H9 (cell line): ENCODE measurements around the gene TESPA1. TPM values are rescaled to one million over a fixed set of nuclear protein-coding genes. Genes with fewer than 3 reads are reported as not detected.

ENCODE experiments used
- DNase-seq: peaks from one replicate; pipeline ENCODE4 v3.0.0-alpha.2; 2017
- H2AFZ ChIP-seq: one replicate; pipeline ENCODE4 v1.6.1; 2013; ENCODE audit warnings: mild to moderate bottlenecking, low read length, control low read depth, moderate library complexity
- H2AK5ac ChIP-seq: 2 replicates; pipeline ENCODE4 v1.6.1; 2013; ENCODE audit warnings: low read length, control low read depth, mixed read lengths; ENCODE audit not compliant: insufficient read length
- H2BK120ac ChIP-seq: one replicate; pipeline ENCODE4 v1.6.1; 2013; ENCODE audit warnings: low read depth, mild to moderate bottlenecking, low read length, control low read depth, inconsistent platforms; ENCODE audit not compliant: poor library complexity, severe bottlenecking
- H2BK12ac ChIP-seq: 2 replicates; pipeline ENCODE4 v1.6.1; 2013; ENCODE audit warnings: low read length, control low read depth, mixed read lengths, low read depth; ENCODE audit not compliant: insufficient read length
- H2BK15ac ChIP-seq: 2 replicates; pipeline ENCODE4 v1.6.1; 2013; ENCODE audit warnings: low read depth, low read length, control low read depth
- H2BK20ac ChIP-seq: one replicate; pipeline ENCODE4 v1.6.1; 2013; ENCODE audit warnings: low read depth, mild to moderate bottlenecking, low read length, control low read depth, inconsistent platforms; ENCODE audit not compliant: poor library complexity, severe bottlenecking
- H2BK5ac ChIP-seq: 2 replicates; pipeline ENCODE4 v1.6.1; 2013; ENCODE audit warnings: low read length, control low read depth, mixed read lengths; ENCODE audit not compliant: insufficient read length
- H3K14ac ChIP-seq: 2 replicates; pipeline ENCODE4 v1.6.1; 2013; ENCODE audit warnings: low read length, control low read depth; ENCODE audit not compliant: insufficient read depth
- H3K18ac ChIP-seq: 2 replicates; pipeline ENCODE4 v1.6.1; 2013; ENCODE audit warnings: low read depth, mild to moderate bottlenecking, mixed read lengths, low read length, control low read depth; ENCODE audit not compliant: insufficient read length
- H3K23ac ChIP-seq: 2 replicates; pipeline ENCODE4 v1.6.1; 2013; ENCODE audit warnings: low read length, control low read depth, mixed read lengths, low read depth; ENCODE audit not compliant: insufficient read length
- H3K23me2 ChIP-seq: 2 replicates; pipeline ENCODE4 v1.6.1; 2013; ENCODE audit warnings: low read depth, mild to moderate bottlenecking, mixed read lengths, low read length, control low read depth; ENCODE audit not compliant: insufficient read length, poor library complexity, severe bottlenecking
- H3K27ac ChIP-seq: 2 replicates; pipeline ENCODE4 v1.5.1; 2013; ENCODE audit warnings: low read length, control low read depth, mixed read lengths, low read depth; ENCODE audit not compliant: insufficient read length
- H3K27me3 ChIP-seq: 2 replicates; pipeline ENCODE4 v1.6.1; 2013; ENCODE audit warnings: low read length, control low read depth, inconsistent platforms; ENCODE audit not compliant: insufficient read depth
- H3K4ac ChIP-seq: 2 replicates; pipeline ENCODE4 v1.6.1; 2013; ENCODE audit warnings: low read depth, mild to moderate bottlenecking, control low read depth, inconsistent platforms, low read length, moderate library complexity
- H3K4me1 ChIP-seq: 2 replicates; pipeline ENCODE4 v1.6.1; 2013; ENCODE audit warnings: low read length, control low read depth, inconsistent platforms; ENCODE audit not compliant: insufficient read depth
- H3K4me2 ChIP-seq: 2 replicates; pipeline ENCODE4 v1.6.1; 2013; ENCODE audit warnings: low read length, control low read depth, mixed read lengths; ENCODE audit not compliant: insufficient read length, insufficient read depth
- H3K56ac ChIP-seq: 2 replicates; pipeline ENCODE4 v1.6.1; 2013; ENCODE audit warnings: low read depth, mild to moderate bottlenecking, mixed read lengths, low read length, control low read depth; ENCODE audit not compliant: insufficient read length
- H3K79me1 ChIP-seq: 2 replicates; pipeline ENCODE4 v1.6.1; 2013; ENCODE audit warnings: low read depth, mild to moderate bottlenecking, moderate library complexity, low read length, control low read depth, inconsistent platforms; ENCODE audit not compliant: insufficient read depth, poor library complexity, severe bottlenecking
- H3K79me2 ChIP-seq: 2 replicates; pipeline ENCODE4 v1.6.1; 2013; ENCODE audit warnings: low read length, control low read depth, inconsistent platforms; ENCODE audit not compliant: insufficient read depth
- H3K9ac ChIP-seq: 2 replicates; pipeline ENCODE4 v1.6.1; 2013; ENCODE audit warnings: low read length, control low read depth, mixed read lengths; ENCODE audit not compliant: insufficient read length; ENCODE audit errors: extremely low read depth
- H3K9me3 ChIP-seq: one replicate; pipeline ENCODE4 v1.6.1; 2013; ENCODE audit warnings: low read depth, low read length, inconsistent platforms; ENCODE audit not compliant: control insufficient read depth
- H3T11ph ChIP-seq: one replicate; pipeline ENCODE4 v1.6.1; 2013; ENCODE audit warnings: mild to moderate bottlenecking, low read length, control low read depth, inconsistent platforms
- H4K20me1 ChIP-seq: one replicate; pipeline ENCODE4 v1.6.1; 2013; ENCODE audit not compliant: control insufficient read depth, insufficient read length, insufficient read depth
- H4K5ac ChIP-seq: 2 replicates; pipeline ENCODE4 v1.6.1; 2013; ENCODE audit warnings: low read depth, mild to moderate bottlenecking, mixed read lengths, low read length, control low read depth; ENCODE audit not compliant: insufficient read length
- H4K8ac ChIP-seq: replicated peaks from 2 replicates; pipeline ENCODE4 v1.6.1; 2013; ENCODE audit warnings: low read length, control low read depth, mixed read lengths, low read depth; ENCODE audit not compliant: insufficient read length
- H4K91ac ChIP-seq: 2 replicates; pipeline ENCODE4 v1.6.1; 2013; ENCODE audit warnings: low read depth, mild to moderate bottlenecking, moderate library complexity, mixed read lengths, low read length, control low read depth; ENCODE audit not compliant: insufficient read length
- H3K27ac Mint-ChIP-seq, 3 experiments: 2 replicates in 2 of 3; 3 replicates in 1 of 3; pipeline ENCODE4 v1.8.0; 2020 to 2021; ENCODE audit warnings: mixed read lengths in 3 of 3, mild to moderate bottlenecking in 1 of 3, moderate library complexity in 1 of 3
- H3K27me3 Mint-ChIP-seq: 2 replicates; pipeline ENCODE4 v1.8.0; 2021; ENCODE audit warnings: low read depth, mild to moderate bottlenecking, moderate library complexity, mixed read lengths
- H3K36me3 Mint-ChIP-seq, 3 experiments: 2 replicates in 2 of 3; 3 replicates in 1 of 3; pipeline ENCODE4 v1.8.0; 2020 to 2021; ENCODE audit warnings: low read depth in 3 of 3, mixed read lengths in 3 of 3; ENCODE audit not compliant: insufficient read depth in 1 of 3
- H3K4me1 Mint-ChIP-seq, 2 experiments: 2 replicates each; pipeline ENCODE4 v1.8.0; 2020; ENCODE audit warnings: mixed read lengths in 2 of 2
- H3K4me3 Mint-ChIP-seq, 2 experiments: 2 replicates in 1 of 2; 3 replicates in 1 of 2; pipeline ENCODE4 v1.8.0; 2020 to 2021; ENCODE audit warnings: mild to moderate bottlenecking in 2 of 2, mixed read lengths in 2 of 2, moderate library complexity in 1 of 2
- H3K9me3 Mint-ChIP-seq, 2 experiments: 2 replicates in 1 of 2; 3 replicates in 1 of 2; pipeline ENCODE4 v1.8.0; 2020; ENCODE audit warnings: mild to moderate bottlenecking in 2 of 2, mixed read lengths in 2 of 2, moderate library complexity in 1 of 2
- CTCF ChIP-seq: fragments of 200-600 bp; sonication (generic); conservative IDR thresholded peaks from 3 replicates; pipeline ENCODE4 v1.8.0; 2021; ENCODE audit warnings: antibody characterized with exemption, mild to moderate bottlenecking
- WGBS: extraction: QIAGEN DNeasy Blood & Tissue Kit; methylation state at CpG from one replicate; pipeline ENCODE4 v1.1.7; 2013; ENCODE audit warnings: missing lambda C conversion rate, low lambda C conversion rate, mixed read lengths; ENCODE audit not compliant: insufficient read length; ENCODE audit errors: extremely low coverage; 5-methylcytosine and 5-hydroxymethylcytosine counted together
- total RNA-seq: library from RNA; stranded (reverse); gene quantifications from 2 replicates; pipeline ENCODE4 v1.2.1, GENCODE V29; 2021

Gene TESPA1
- total RNA-seq, 1 experiment from 2014 or later, result not detected

GRCh38 chr12:54950071-54950727 is 34.4 kb downstream of the TESPA1 start:
- no CpG with 5 or more reads among the region's 1 CpG for WGBS
- no peaks in the 10 kb centered on the region for H3K23me2 ChIP-seq
- H3K9me3 ChIP-seq, result no peaks in the 10 kb centered on the region
- H4K91ac ChIP-seq, result no peak overlapping the region
- H3K79me1 ChIP-seq, result no peaks in the 10 kb centered on the region
- H3K14ac ChIP-seq, result no peak overlapping the region
- no peaks in the 10 kb centered on the region; the same call in 1 of the 2 replicates for H3K4me1 ChIP-seq
- no peak overlapping the region for H2BK12ac ChIP-seq
- Mint-ChIP-seq H3K27ac (no peak overlapping the region), H3K27me3 (peaks cover 3% of the 10 kb centered on the region), H3K4me3 (no peak overlapping the region), H3K4me1 (peaks cover 13 to 24% of the 10 kb centered on the region in 2 experiments), H3K9me3 (peaks cover 0 to 2% of the 10 kb centered on the region in 2 experiments; a peak in 2 of 5 replicates), H3K36me3 (no peaks in the 10 kb centered on the region; a peak in 1 of 7 replicates)
- no peak for DNase-seq
- no peaks in the 10 kb centered on the region for H3K27me3 ChIP-seq
- H3K4ac ChIP-seq, result no peak overlapping the region
- H4K20me1 ChIP-seq, result no peaks in the 10 kb centered on the region
- H3K9ac ChIP-seq, result no peak overlapping the region
- no peak overlapping the region for H4K8ac ChIP-seq
- no peak overlapping the region for H2BK120ac ChIP-seq
- no peak overlapping the region for H3T11ph ChIP-seq
- H3K23ac ChIP-seq, result no peak overlapping the region
- no peak overlapping the region for H2BK5ac ChIP-seq
- no peak overlapping the region for H2AFZ ChIP-seq
- H3K4me2 ChIP-seq, result no peak overlapping the region
- H2BK20ac ChIP-seq, result no peak overlapping the region
- H3K18ac ChIP-seq, result no peak overlapping the region
- TF ChIP-seq CTCF, result no peak
- H3K79me2 ChIP-seq, result no peaks in the 10 kb centered on the region
- no peak overlapping the region for H2AK5ac ChIP-seq
- H3K27ac ChIP-seq, result no peak overlapping the region
- H4K5ac ChIP-seq, result no peak overlapping the region
- H2BK15ac ChIP-seq, result no peak overlapping the region
- no peak overlapping the region for H3K56ac ChIP-seq
